ENCODE data around the gene BBLN.

The BBLN gene

GRCh38 chr9:128153947-128154695, 5.9 kb upstream of the BBLN start:
- no peak overlapping the region for H3K27ac ChIP-seq
- TF ChIP-seq ZFX (IDR thresholded peaks at IDR 0.05; ENCODE audit: borderline replicate concordance) (no peak), CTCF (IDR thresholded peaks at IDR 0.05) (no peak)

- TF ChIP-seq CTCF (IDR thresholded peaks at IDR 0.05) (no peak), ZFX (IDR thresholded peaks at IDR 0.05; ENCODE audit: borderline replicate concordance) (no peak)
- H3K27ac ChIP-seq: no peak overlapping the region
Observed at GRCh38 chr9:128155736-128156500, 4.1 kb upstream of the BBLN start.

GRCh38 chr9:128159522-128159783, 612 bp upstream of the BBLN start:
- TF ChIP-seq CTCF (IDR thresholded peaks at IDR 0.05) (no peak), ZFX (IDR thresholded peaks at IDR 0.05; ENCODE audit: borderline replicate concordance) (no peak)
- H3K27ac ChIP-seq: peak overlapping the region; percentile 63

GRCh38 chr9:128160603-128160987, 530 bp downstream of the BBLN start:
- TF ChIP-seq ZFX (IDR thresholded peaks at IDR 0.05; ENCODE audit: borderline replicate concordance): no peak
- no peak for TF ChIP-seq CTCF (IDR thresholded peaks at IDR 0.05)
- H3K27ac ChIP-seq: peak overlapping the region; percentile 63; the same call in 1 of the 2 replicates

GRCh38 chr9:128161215-128161902, 1.3 kb downstream of the BBLN start:
- H3K27ac ChIP-seq: no peak overlapping the region
- TF ChIP-seq CTCF (IDR thresholded peaks at IDR 0.05): no peak
- no peak for TF ChIP-seq ZFX (IDR thresholded peaks at IDR 0.05; ENCODE audit: borderline replicate concordance)

- H3K27ac ChIP-seq: peak overlapping the region; percentile 4; the same call in 1 of the 2 replicates
- TF ChIP-seq ZFX (IDR thresholded peaks at IDR 0.05; ENCODE audit: borderline replicate concordance) (no peak), CTCF (IDR thresholded peaks at IDR 0.05) (no peak)
Observed at GRCh38 chr9:128162215-128163026, 2.4 kb downstream of the BBLN start.
